HepG2 (cell line): ENCODE measurements around the gene UBE2I. TPM values are rescaled to one million over a fixed set of nuclear protein-coding genes. Genes with fewer than 3 reads are reported as not detected.

Experiments
- ATAC-seq: fragments of 200-7000 bp; cut with Tn5 transposase; 3 replicates; pipeline ENCODE4 v1.9.1; 2020; ENCODE audit warnings: mild to moderate bottlenecking, moderate library complexity
- BruUV-seq: library from RNA; stranded (reverse); fragments of 400-500 nt; replicated peaks from 2 replicates; lab custom pipeline; 2021; lab: Mats Ljungman, UMichigan
- CTCF ChIA-PET: fragments of 300-600 bp; formaldehyde crosslinking; extraction: SDS; loops from one replicate; lab custom pipeline; 2021; ENCODE audit warnings: low total read pairs, inconsistent platforms, low intra/inter-chr PET ratio; lab: Yijun Ruan, JAX
- POLR2A ChIA-PET: fragments of 350-600 bp; sonication (Branson Sonifier 250); formaldehyde crosslinking; loops from one replicate; lab custom pipeline; 2020; ENCODE audit warnings: antibody characterized with exemption, inconsistent platforms; lab: Yijun Ruan, JAX
- DNase-seq: peaks from one replicate; pipeline ENCODE4 v3.0.0-alpha.2; 2015; ENCODE audit warnings: low spot score
- FAIRE-seq: peaks from 3 replicates; lab custom pipeline; 2011; peaks lifted over from hg19 to GRCh38; lab: Jason Lieb, UNC
- H2AFZ ChIP-seq: one replicate; pipeline ENCODE4 v1.6.1; 2011; ENCODE audit warnings: low read length, inconsistent platforms
- H3K27ac ChIP-seq: fragments of 300-600 bp; 3 replicates; pipeline ENCODE4 v1.8.0; 2011; ENCODE audit warnings: mixed run types, mild to moderate bottlenecking, mixed read lengths, low read length, inconsistent platforms; ENCODE audit not compliant: insufficient read depth; ENCODE audit errors: extremely low read length
- H3K27me3 ChIP-seq, 2 experiments: fragments of 200-600 bp in 1 of 2; 2 replicates in 1 of 2; 3 replicates in 1 of 2; pipeline versions ENCODE4 v1.6.0 to v1.8.0; 2011; ENCODE audit warnings: low read length in 2 of 2, mild to moderate bottlenecking in 2 of 2, moderate library complexity in 2 of 2, inconsistent platforms in 1 of 2; ENCODE audit not compliant: insufficient read depth in 2 of 2, control insufficient read depth in 1 of 2
- H3K36me3 ChIP-seq, 2 experiments: fragments of 200-600 bp in 1 of 2; replicated peaks in 1 of 2; 2 replicates in 1 of 2; 3 replicates in 1 of 2; pipeline versions ENCODE4 v1.5.1 to v1.8.0; 2011; ENCODE audit warnings: low read length in 2 of 2, inconsistent platforms in 1 of 2; ENCODE audit not compliant: insufficient read depth in 2 of 2, control insufficient read depth in 1 of 2
- H3K4me1 ChIP-seq: 2 replicates; pipeline ENCODE4 v1.5.1; 2012; ENCODE audit warnings: low read length, inconsistent platforms; ENCODE audit not compliant: insufficient read depth
- H3K4me2 ChIP-seq: 2 replicates; pipeline ENCODE4 v1.6.0; 2011; ENCODE audit warnings: low read depth, low read length, inconsistent platforms
- H3K4me3 ChIP-seq, 3 experiments: fragments of 200-600 bp in 1 of 3; sonication (generic), shearing (Covaris generic) in 1 of 3; replicated peaks in 1 of 3; 2 replicates each; pipeline ENCODE4 v1.5.1; 2011 to 2016; ENCODE audit warnings: low read length in 3 of 3, inconsistent platforms in 2 of 3, low read depth in 2 of 3, mild to moderate bottlenecking in 2 of 3, control low read depth in 1 of 3, mixed read lengths in 1 of 3; ENCODE audit not compliant: insufficient read depth in 1 of 3
- H3K79me2 ChIP-seq: one replicate; pipeline ENCODE4 v1.6.1; 2011; ENCODE audit warnings: low read length, inconsistent platforms; ENCODE audit not compliant: insufficient read depth
- H3K9ac ChIP-seq: 2 replicates; pipeline ENCODE4 v1.6.0; 2011; ENCODE audit warnings: mild to moderate bottlenecking, low read depth, low read length, inconsistent platforms; ENCODE audit not compliant: insufficient read depth
- H3K9me3 ChIP-seq: 2 replicates; pipeline ENCODE4 v1.5.1; 2012; ENCODE audit warnings: mild to moderate bottlenecking, low read length
- H4K20me1 ChIP-seq: 2 replicates; pipeline ENCODE4 v1.6.0; 2011; ENCODE audit warnings: inconsistent platforms, mild to moderate bottlenecking, low read length, moderate library complexity; ENCODE audit not compliant: insufficient read depth
- AGO2 ChIP-seq: fragments of 200-400 bp; formaldehyde crosslinking; optimal IDR thresholded peaks from 2 replicates; pipeline ENCODE3; 2017; ENCODE audit warnings: mild to moderate bottlenecking, low read depth, low read length, moderate library complexity
- CHD2 ChIP-seq: IDR thresholded peaks from 2 replicates; pipeline ENCODE4 v1.6.1; 2011; ENCODE audit warnings: low read depth, low read length, improper control_type of control experiment
- HNF1B ChIP-seq: sonication (generic); formaldehyde crosslinking; IDR thresholded peaks from 2 replicates; pipeline ENCODE4 v1.5.1; 2020; ENCODE audit warnings: mild to moderate bottlenecking, moderate library complexity, missing genetic modification reagents
- HNRNPUL1 ChIP-seq: fragments of 200-400 bp; formaldehyde crosslinking; IDR thresholded peaks from 2 replicates; pipeline ENCODE4 v1.6.1; 2017; ENCODE audit warnings: low read depth, mild to moderate bottlenecking, low read length, moderate library complexity
- MXD4 ChIP-seq: IDR thresholded peaks from 2 replicates; pipeline ENCODE4 v1.6.1; 2016; ENCODE audit warnings: mild to moderate bottlenecking, missing biosample characterization, missing genetic modification reagents
- POLR2A ChIP-seq, 2 experiments: IDR thresholded peaks; 2 replicates each; pipeline ENCODE4 v1.6.1; 2011; ENCODE audit warnings: low read depth in 2 of 2, low read length in 2 of 2, mild to moderate bottlenecking in 1 of 2, moderate library complexity in 1 of 2; ENCODE audit not compliant: insufficient read depth in 1 of 2
- RBM22 ChIP-seq: fragments of 200-400 bp; formaldehyde crosslinking; optimal IDR thresholded peaks from 2 replicates; pipeline ENCODE3; 2017; ENCODE audit warnings: mild to moderate bottlenecking, low read length, moderate library complexity
- WGBS: methylation state at CpG from one replicate; pipeline ENCODE4 v1.1.6; 2017; ENCODE audit warnings: low lambda C conversion rate; 5-methylcytosine and 5-hydroxymethylcytosine counted together
- in situ Hi-C: cut with HindIII; loops from 2 replicates; pipeline ENCODE4 v1.10.0; 2017; ENCODE audit warnings: low pct_unique_long_range_greater_than_20kb; ENCODE audit not compliant: extremely low pct_ligation_motif_present
- intact Hi-C: fragments of 100-400 bp; cut with micrococcal nuclease; formaldehyde crosslinking; loops from one replicate; pipeline ENCODE4 v1.10.0; 2022; ENCODE audit not compliant: unreplicated experiment
- polyA plus RNA-seq, 8 experiments: library from polyadenylated mRNA; depleted of rRNA in 3 of 8; stranded (reverse) in 7 of 8; unstranded in 1 of 8; fragments of >200 nt; fragmentation: Illumina TruSeq in 4 of 8; extraction: Trizol in 4 of 8; gene quantifications; 2 replicates each; pipeline versions ENCODE4 v1.2.1 to v1.2.3, GENCODE V29; 2011 to 2016; ENCODE audit warnings: low read depth in 4 of 8, missing spikeins in 1 of 8, mixed read lengths in 1 of 8; ENCODE audit not compliant: insufficient read depth in 1 of 8
- total RNA-seq, 5 experiments: library from RNA; depleted of rRNA; stranded (reverse); fragments of >200 nt; fragmentation: Illumina TruSeq; extraction: Trizol; gene quantifications; 2 replicates each; pipeline ENCODE4 v1.2.3, GENCODE V29; 2016; ENCODE audit warnings: low read depth in 1 of 5

UBE2I gene
- total and polyA plus RNA-seq, 2 of the 13 experiments (the other 11 are each of a cell fraction or from before 2014, with no cell fraction given) = 75.8 to 98.9 TPM

DNA sequence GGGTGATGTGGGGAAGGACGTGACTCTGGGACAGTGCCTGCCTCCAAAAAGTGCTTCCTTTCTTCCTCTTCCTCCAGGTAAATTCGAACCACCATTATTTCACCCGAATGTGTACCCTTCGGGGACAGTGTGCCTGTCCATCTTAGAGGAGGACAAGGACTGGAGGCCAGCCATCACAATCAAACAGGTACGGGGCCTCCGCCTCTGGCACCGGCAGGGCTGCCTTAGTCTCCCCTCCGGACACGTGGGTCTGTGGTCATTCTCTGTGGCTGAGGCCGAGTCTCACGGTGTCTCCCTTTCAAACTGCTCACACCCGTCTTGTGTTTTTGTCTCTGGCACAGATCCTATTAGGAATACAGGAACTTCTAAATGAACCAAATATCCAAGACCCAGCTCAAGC is 10.7 kb downstream of the UBE2I start:
- WGBS = 88% methylated on average over 12 of the region's 12 CpGs
- peaks cover 6% of the 10 kb centered on the region; the same call in 1 of the 2 replicates for H4K20me1 ChIP-seq
- H3K9ac ChIP-seq = no peak overlapping the region
- H3K4me3 ChIP-seq = no peak overlapping the region
- CTCF ChIA-PET = no interaction called here
- H3K27ac ChIP-seq = no peak overlapping the region
- TF ChIP-seq MXD4 (CRISPR knock-in tag) = no peak
- TF ChIP-seq HNF1B (CRISPR knock-in tag) = no peak
- no peak for TF ChIP-seq CHD2
- TF ChIP-seq, all 625 proteins: peak for 0
- BruUV-seq = no TSS peak
- Histone ChIP-seq H3K4me2 (no peak overlapping the region), H2AFZ (no peak overlapping the region), H3K27me3 (no peaks in the 10 kb centered on the region), H3K9me3 (no peaks in the 10 kb centered on the region), H3K4me1 (no peaks in the 10 kb centered on the region), H3K79me2 (peaks cover 12% of the 10 kb centered on the region), H3K36me3 (peaks cover 43 to 80% of the 10 kb centered on the region in 2 experiments; a peak in 4 of 5 replicates)
- POLR2A ChIA-PET = no interaction called here
- no peak for DNase-seq
- intact Hi-C loops (no loop called here), in situ Hi-C loops (no loop called here)
- no peak for ATAC-seq
- FAIRE-seq = no peak

GRCh38 chr16:1320658-1321240 is 11.3 kb downstream of the UBE2I start:
- CTCF ChIA-PET = no interaction called here
- in situ Hi-C loops = no loop called here
- intact Hi-C loops = no loop called here
- Histone ChIP-seq H3K9ac (no peak overlapping the region), H3K4me1 (no peaks in the 10 kb centered on the region), H2AFZ (no peak overlapping the region), H3K79me2 (peaks cover 8% of the 10 kb centered on the region), H3K4me2 (no peak overlapping the region), H3K9me3 (no peaks in the 10 kb centered on the region), H4K20me1 (peaks cover 3% of the 10 kb centered on the region; the same call in 1 of the 2 replicates), H3K36me3 (peaks cover 41 to 76% of the 10 kb centered on the region in 2 experiments; a peak in 4 of 5 replicates), H3K4me3 (no peak overlapping the region), H3K27me3 (no peaks in the 10 kb centered on the region), H3K27ac (no peak overlapping the region)
- ATAC-seq = no peak; the same call in 2 of the 3 replicates
- WGBS = 86% methylated on average over 14 of the region's 22 CpGs
- FAIRE-seq = no peak
- POLR2A ChIA-PET = no interaction called here
- no peak for DNase-seq
- TF ChIP-seq AGO2 (peak; percentile 89), POLR2A (IDR thresholded peaks at IDR 0.05; ENCODE audit: insufficient read depth in 1 of 2, low read depth in 2 of 2, low read length in 2 of 2) (0 out of 4 replicates have a peak, but pooled peaks of 1 of the 2 experiments have one; percentile 5), HNRNPUL1 (no peak), RBM22 (peak; percentile 15)
- BruUV-seq = no TSS peak
